ENCODE results near the gene TMEM178B. TPM values are rescaled to one million over a fixed set of nuclear protein-coding genes. Genes with fewer than 3 reads are reported as not detected.

TMEM178B gene
- polyA plus RNA-seq, 1 donor from 2014 or later: 40.7 TPM

- TF ChIP-seq EP300 (conservative IDR thresholded peaks at IDR 0.05; ENCODE audit: poor library complexity, severe bottlenecking) (no peak), SMC3 (conservative IDR thresholded peaks at IDR 0.05; ENCODE audit: poor library complexity) (no peak), RAD21 (conservative IDR thresholded peaks at IDR 0.05) (no peak)
These were observed 359.8 kb downstream of the TMEM178B start for GRCh38 chr7:141433698-141434097.

GRCh38 chr7:141436139-141436538 is 362.3 kb downstream of the TMEM178B start:
- TF ChIP-seq SMC3 (conservative IDR thresholded peaks at IDR 0.05; ENCODE audit: poor library complexity) (no peak), TAF1 (IDR thresholded peaks at IDR 0.05; ENCODE audit: low read depth) (no peak), MXI1 (conservative IDR thresholded peaks at IDR 0.05; ENCODE audit: poor library complexity, severe bottlenecking) (no peak), POLR2AphosphoS5 (IDR thresholded peaks at IDR 0.05) (no peak), REST (IDR thresholded peaks at IDR 0.05; ENCODE audit: borderline replicate concordance) (no peak), EZH2 (IDR thresholded peaks at IDR 0.05; ENCODE audit: borderline replicate concordance, insufficient read depth, low read length, poor library complexity, severe bottlenecking) (no peak), EP300 (conservative IDR thresholded peaks at IDR 0.05; ENCODE audit: poor library complexity, severe bottlenecking) (no peak), RAD21 (conservative IDR thresholded peaks at IDR 0.05) (no peak)
- TF ChIP-seq, protein P1, sequence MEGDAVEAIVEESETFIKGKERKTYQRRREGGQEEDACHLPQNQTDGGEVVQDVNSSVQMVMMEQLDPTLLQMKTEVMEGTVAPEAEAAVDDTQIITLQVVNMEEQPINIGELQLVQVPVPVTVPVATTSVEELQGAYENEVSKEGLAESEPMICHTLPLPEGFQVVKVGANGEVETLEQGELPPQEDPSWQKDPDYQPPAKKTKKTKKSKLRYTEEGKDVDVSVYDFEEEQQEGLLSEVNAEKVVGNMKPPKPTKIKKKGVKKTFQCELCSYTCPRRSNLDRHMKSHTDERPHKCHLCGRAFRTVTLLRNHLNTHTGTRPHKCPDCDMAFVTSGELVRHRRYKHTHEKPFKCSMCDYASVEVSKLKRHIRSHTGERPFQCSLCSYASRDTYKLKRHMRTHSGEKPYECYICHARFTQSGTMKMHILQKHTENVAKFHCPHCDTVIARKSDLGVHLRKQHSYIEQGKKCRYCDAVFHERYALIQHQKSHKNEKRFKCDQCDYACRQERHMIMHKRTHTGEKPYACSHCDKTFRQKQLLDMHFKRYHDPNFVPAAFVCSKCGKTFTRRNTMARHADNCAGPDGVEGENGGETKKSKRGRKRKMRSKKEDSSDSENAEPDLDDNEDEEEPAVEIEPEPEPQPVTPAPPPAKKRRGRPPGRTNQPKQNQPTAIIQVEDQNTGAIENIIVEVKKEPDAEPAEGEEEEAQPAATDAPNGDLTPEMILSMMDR (IDR thresholded peaks at IDR 0.05; ENCODE audit: poor library complexity, severe bottlenecking): no peak
- Histone ChIP-seq H2AFZ (ENCODE audit: low read depth, low read length) (no peak overlapping the region), H3K9ac (ENCODE audit: low read length) (no peak overlapping the region), H3K9me2 (ENCODE audit: insufficient read depth, low read length) (no peaks in the 10 kb centered on the region), H3K4me2 (ENCODE audit: low read length) (no peak overlapping the region), H3K27me3 (ENCODE audit: insufficient read depth, low read depth, low read length) (no peaks in the 10 kb centered on the region), H3K4me3 (ENCODE audit: low read length) (no peak overlapping the region), H3F3A (ENCODE audit: insufficient read depth, low read length, poor library complexity, severe bottlenecking) (no peaks in the 10 kb centered on the region), H3K79me2 (replicated peaks; ENCODE audit: insufficient read depth, low read length) (no peaks in the 10 kb centered on the region), H3K9me3 (ENCODE audit: low read length) (no peaks in the 10 kb centered on the region), H4K20me1 (ENCODE audit: insufficient read depth) (no peaks in the 10 kb centered on the region), H3K27ac (ENCODE audit: low read length) (no peak overlapping the region), H3K36me3 (ENCODE audit: insufficient read depth, low read length) (no peaks in the 10 kb centered on the region)

More at GRCh38 chr7:141433698-141434097, 359.8 kb downstream of the TMEM178B start:
- Histone ChIP-seq H3K36me3 (ENCODE audit: insufficient read depth, low read length) (no peaks in the 10 kb centered on the region), H3K9ac (ENCODE audit: low read length) (no peak overlapping the region), H3K4me3 (ENCODE audit: low read length) (no peak overlapping the region), H3K4me2 (ENCODE audit: low read length) (no peak overlapping the region), H3K27me3 (ENCODE audit: insufficient read depth, low read depth, low read length) (no peaks in the 10 kb centered on the region), H3F3A (ENCODE audit: insufficient read depth, low read length, poor library complexity, severe bottlenecking) (peaks cover 4% of the 10 kb centered on the region), H3K9me3 (ENCODE audit: low read length) (no peaks in the 10 kb centered on the region), H2AFZ (ENCODE audit: low read depth, low read length) (no peak overlapping the region), H3K79me2 (replicated peaks; ENCODE audit: insufficient read depth, low read length) (no peaks in the 10 kb centered on the region), H3K27ac (ENCODE audit: low read length) (no peak overlapping the region), H3K9me2 (ENCODE audit: insufficient read depth, low read length) (no peaks in the 10 kb centered on the region), H4K20me1 (ENCODE audit: insufficient read depth) (no peaks in the 10 kb centered on the region)

Measured in neural cell (in vitro differentiated cells).